Ascending aorta (tissue), 2 donors: Measurements from ENCODE around the gene ATP2A3. TPM values are rescaled to one million over a fixed set of nuclear protein-coding genes. Genes with fewer than 3 reads are reported as not detected.

ENCODE experiments used
- DNase-seq, 2 donors: peaks; one replicate each; pipeline ENCODE4 v3.0.0-alpha.2; 2019; ENCODE audit warnings: low spot score in 2 of 2
- H3K27ac ChIP-seq, 2 donors: fragments of 200-600 bp; sonication (generic); one replicate each; pipeline ENCODE4 v1.5.1; 2016 to 2017; ENCODE audit warnings: mild to moderate bottlenecking in 1 of 2
- H3K27me3 ChIP-seq: fragments of 200-600 bp; sonication (generic); one replicate; pipeline ENCODE4 v1.5.1; 2017
- H3K36me3 ChIP-seq, 2 donors: fragments of 200-600 bp; sonication (generic); one replicate each; pipeline ENCODE4 v1.5.1; 2016
- H3K4me1 ChIP-seq, 2 donors: fragments of 200-600 bp; sonication (generic); one replicate each; pipeline ENCODE4 v1.5.1; 2016 to 2017; ENCODE audit warnings: mild to moderate bottlenecking in 1 of 2
- H3K4me3 ChIP-seq, 2 donors: fragments of 200-600 bp; sonication (generic); one replicate each; pipeline ENCODE4 v1.5.1; 2016 to 2017; ENCODE audit warnings: mild to moderate bottlenecking in 1 of 2
- H3K9me3 ChIP-seq, 2 donors: fragments of 200-600 bp; sonication (generic); one replicate each; pipeline ENCODE4 v1.5.1; 2016
- intact Hi-C: fragments of 100-400 bp; cut with DNase I; formaldehyde crosslinking; loops from one replicate; pipeline ENCODE4 v1.15.1; 2023
- total RNA-seq: library from RNA; depleted of rRNA; stranded (reverse); fragments of >200 nt; gene quantifications from one replicate; pipeline ENCODE4 v1.1.0, GENCODE V29; 2016
- TF ChIP-seq, protein P1 (sequence below), 3 experiments: fragments of 200-600 bp in 2 of 3; fragments of 450-650 bp in 1 of 3; sonication (generic) in 2 of 3; IDR thresholded peaks; one replicate each; pipeline ENCODE4 v1.5.1; 2016 to 2019; ENCODE audit warnings: antibody characterized with exemption in 3 of 3, mild to moderate bottlenecking in 1 of 3, moderate library complexity in 1 of 3

The ATP2A3 gene
- total RNA-seq, 1 donor from 2014 or later: 27.2 TPM

DNA sequence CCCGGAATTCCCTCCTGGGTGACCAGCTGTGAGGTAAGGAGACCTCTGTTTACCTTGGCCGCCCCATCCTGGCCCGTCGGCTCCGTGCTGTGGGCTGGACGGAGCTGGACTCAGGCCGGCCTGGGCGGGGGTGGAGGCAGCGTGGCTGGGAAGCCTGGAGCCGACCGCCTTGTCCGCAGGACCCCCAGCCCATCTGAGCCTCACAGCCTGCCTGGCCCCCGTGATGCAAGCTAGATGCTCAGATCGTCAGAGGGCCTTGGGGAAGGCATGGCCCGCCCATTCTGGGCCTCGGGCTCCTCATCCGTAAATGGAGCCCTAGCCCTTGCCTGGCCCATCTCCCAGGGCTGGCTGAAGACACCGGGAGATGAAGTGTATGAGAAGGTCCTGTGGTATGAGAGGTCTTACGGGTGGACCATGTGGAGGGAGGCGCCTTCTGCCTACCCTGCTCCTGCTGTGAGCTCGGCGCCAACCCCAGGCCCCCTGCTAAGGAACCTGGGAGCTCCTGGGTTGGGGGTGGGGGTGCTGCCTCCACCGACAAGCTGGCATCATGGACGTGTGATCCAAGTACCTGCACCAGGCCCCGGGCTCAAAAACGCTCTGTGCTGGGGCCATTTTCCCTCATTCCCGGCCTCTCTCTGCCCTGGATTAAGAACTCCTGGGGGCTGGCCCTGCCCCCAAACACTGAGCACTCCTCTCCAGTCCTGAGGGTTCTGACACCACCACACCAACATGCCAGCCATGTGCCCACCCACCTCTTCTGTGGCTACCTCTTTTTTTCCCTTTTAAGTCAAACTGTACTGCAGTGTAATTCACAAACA is 42.5 kb downstream of the ATP2A3 start:
- Histone ChIP-seq H3K27ac (peak overlapping the region; percentile 67 to 76), H3K27me3 (no peaks in the 10 kb centered on the region), H3K4me3 (peak overlapping the region; percentile 31 to 44), H3K36me3 (no peaks in the 10 kb centered on the region), H3K9me3 (no peaks in the 10 kb centered on the region), H3K4me1 (peaks cover 13 to 19% of the 10 kb centered on the region in 2 donors)
- intact Hi-C loops: no loop called here
- TF ChIP-seq, protein P1, sequence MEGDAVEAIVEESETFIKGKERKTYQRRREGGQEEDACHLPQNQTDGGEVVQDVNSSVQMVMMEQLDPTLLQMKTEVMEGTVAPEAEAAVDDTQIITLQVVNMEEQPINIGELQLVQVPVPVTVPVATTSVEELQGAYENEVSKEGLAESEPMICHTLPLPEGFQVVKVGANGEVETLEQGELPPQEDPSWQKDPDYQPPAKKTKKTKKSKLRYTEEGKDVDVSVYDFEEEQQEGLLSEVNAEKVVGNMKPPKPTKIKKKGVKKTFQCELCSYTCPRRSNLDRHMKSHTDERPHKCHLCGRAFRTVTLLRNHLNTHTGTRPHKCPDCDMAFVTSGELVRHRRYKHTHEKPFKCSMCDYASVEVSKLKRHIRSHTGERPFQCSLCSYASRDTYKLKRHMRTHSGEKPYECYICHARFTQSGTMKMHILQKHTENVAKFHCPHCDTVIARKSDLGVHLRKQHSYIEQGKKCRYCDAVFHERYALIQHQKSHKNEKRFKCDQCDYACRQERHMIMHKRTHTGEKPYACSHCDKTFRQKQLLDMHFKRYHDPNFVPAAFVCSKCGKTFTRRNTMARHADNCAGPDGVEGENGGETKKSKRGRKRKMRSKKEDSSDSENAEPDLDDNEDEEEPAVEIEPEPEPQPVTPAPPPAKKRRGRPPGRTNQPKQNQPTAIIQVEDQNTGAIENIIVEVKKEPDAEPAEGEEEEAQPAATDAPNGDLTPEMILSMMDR (IDR thresholded peaks at IDR 0.05): no peak
- peak in 1 of 2 donors; percentile 82 for DNase-seq

DNA sequence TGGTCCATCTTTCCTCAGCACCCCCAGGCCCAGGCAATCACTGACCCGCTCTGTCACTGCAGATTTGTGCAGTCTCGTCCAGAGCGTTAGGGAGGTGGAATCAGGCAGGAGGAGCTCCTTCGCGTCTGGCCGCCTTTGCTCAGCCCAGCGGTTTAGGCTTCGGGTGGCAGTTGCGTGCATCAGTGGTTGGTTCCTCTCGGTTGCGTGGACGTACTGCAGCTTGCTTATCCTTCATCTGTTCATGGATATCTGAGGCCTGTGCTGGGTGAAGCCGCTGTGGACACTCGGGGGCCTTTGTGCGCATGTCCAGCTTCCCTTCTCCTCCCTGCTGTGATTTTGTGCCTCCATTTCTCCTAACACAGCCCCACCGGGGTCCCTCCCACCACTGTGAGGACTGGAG is 43.2 kb downstream of the ATP2A3 start:
- peak overlapping the region; percentile 67 to 76 for H3K27ac ChIP-seq
- H3K4me3 ChIP-seq: peak overlapping the region; percentile 31 to 44
- no peak for DNase-seq
- TF ChIP-seq, protein P1 (IDR thresholded peaks at IDR 0.05): no peak
- H3K9me3 ChIP-seq: no peaks in the 10 kb centered on the region
- peaks cover 13 to 23% of the 10 kb centered on the region in 2 donors for H3K4me1 ChIP-seq
- intact Hi-C loops: no loop called here
- H3K36me3 ChIP-seq: no peaks in the 10 kb centered on the region
- no peaks in the 10 kb centered on the region for H3K27me3 ChIP-seq

DNA sequence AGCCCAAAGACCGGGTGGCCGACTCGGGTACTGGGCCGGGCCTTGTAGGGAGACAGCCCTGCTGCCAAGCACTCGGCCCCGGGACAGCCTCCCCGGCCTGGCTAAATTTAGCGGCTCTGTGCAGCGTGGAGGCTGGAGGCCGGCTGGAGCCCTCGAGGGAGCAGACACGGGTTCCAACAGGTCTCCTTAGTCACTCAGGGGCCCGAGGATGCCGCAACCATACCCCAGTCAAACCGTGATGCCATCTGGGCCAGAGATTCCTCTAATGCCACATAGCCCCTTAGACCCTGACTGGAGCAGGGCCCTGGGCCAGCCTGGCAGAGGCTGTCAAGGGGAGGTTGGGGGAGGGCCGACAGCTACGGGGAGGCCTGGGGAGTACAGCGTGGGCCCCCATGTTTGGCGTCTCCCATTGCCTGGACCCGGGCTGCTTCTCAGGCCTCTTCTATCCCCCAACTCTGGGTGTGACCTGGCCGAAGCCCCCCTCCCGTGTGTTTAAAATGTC is 45.1 kb downstream of the ATP2A3 start:
- H3K4me1 ChIP-seq: peaks cover 13 to 23% of the 10 kb centered on the region in 2 donors
- DNase-seq: peak in 1 of 2 donors; percentile 81

DNA sequence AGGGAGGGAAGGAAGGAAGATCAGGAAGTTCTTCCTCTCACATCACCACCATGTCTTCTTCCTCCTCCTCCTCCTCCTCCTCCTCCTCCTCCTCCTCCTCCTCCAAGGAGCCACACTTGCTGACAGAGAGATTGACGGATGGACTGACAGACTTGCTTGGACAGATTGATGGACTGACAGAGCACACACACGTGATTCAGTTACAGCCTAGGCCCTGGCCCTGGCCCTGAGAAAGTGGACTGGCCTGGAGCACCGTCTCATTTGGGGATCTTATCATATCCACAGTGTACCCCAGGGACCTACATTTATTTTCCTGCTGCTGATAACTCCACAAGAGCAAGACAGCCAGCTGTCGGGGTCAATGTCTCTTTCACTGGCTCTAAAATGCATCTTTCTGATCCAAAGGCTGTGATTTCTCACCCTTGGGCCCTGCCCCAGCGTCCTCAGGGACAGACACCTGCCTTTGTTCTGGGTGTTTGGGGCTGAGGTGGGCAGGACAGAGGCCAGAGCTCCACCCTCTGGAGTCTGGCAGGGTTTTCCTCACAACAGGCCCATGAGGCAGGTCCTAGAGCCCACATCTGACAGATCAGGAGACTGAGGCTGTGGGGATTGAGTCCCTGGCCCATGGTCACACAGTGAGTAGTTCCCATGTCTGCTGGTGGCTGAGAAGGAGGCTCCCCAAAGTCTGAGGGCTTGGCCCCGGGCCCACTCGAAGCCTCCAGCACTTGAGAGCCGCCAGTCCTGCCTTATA is 45.7 kb downstream of the ATP2A3 start:
- Histone ChIP-seq H3K27me3 (no peaks in the 10 kb centered on the region), H3K4me3 (no peak overlapping the region), H3K4me1 (peaks cover 13 to 26% of the 10 kb centered on the region in 2 donors), H3K27ac (peak overlapping the region; percentile 77 to 88), H3K36me3 (no peaks in the 10 kb centered on the region), H3K9me3 (no peaks in the 10 kb centered on the region)
- TF ChIP-seq, protein P1 (IDR thresholded peaks at IDR 0.05): no peak
- no peak for DNase-seq
- intact Hi-C loops: no loop called here

More for the DNA sequence above, 45.1 kb downstream of the ATP2A3 start:
- H3K36me3 ChIP-seq: no peaks in the 10 kb centered on the region
- TF ChIP-seq, protein P1 (IDR thresholded peaks at IDR 0.05): no peak
- intact Hi-C loops: no loop called here
- peak overlapping the region; percentile 77 to 88 for H3K27ac ChIP-seq
- no peaks in the 10 kb centered on the region for H3K27me3 ChIP-seq
- H3K4me3 ChIP-seq: no peak overlapping the region
- H3K9me3 ChIP-seq: no peaks in the 10 kb centered on the region

DNA sequence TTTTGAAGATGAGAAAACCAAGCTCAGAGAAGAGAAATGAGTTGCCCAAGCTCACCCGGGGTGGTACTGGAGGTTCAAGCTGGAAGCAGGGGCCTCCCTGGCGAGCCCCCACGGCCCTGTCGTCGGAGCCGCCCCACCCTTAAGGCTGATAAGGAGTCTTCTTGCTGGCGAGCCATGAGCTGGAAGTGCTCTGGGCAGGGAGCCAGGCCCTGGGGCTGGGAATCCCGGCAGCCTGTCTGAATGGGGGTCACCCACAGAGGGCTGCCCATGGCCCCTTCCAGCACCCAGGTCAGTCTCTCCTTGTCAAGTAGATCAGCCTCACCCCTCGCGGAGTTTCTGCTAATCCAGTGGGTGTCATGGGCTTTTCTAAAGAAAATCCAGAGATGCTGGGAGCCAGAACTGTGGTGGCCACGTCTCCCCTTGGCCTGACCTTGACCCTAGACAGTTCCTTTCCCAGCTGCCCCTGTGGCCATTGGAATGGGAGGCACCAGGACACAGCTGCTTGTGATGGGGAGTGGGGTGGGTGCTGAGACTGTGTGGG is 46.8 kb downstream of the ATP2A3 start:
- peaks cover 13 to 26% of the 10 kb centered on the region in 2 donors for H3K4me1 ChIP-seq
- no peak for DNase-seq
- H3K27me3 ChIP-seq: no peaks in the 10 kb centered on the region
- H3K36me3 ChIP-seq: no peaks in the 10 kb centered on the region
- TF ChIP-seq, protein P1 (IDR thresholded peaks at IDR 0.05): no peak
- peak overlapping the region; percentile 50 to 88 for H3K27ac ChIP-seq
- H3K4me3 ChIP-seq: no peak overlapping the region
- intact Hi-C loops: loop anchor here (2.0 kb wide), 1 partner anchor 157 kb away; no protein-coding TSS in a partner anchor
- H3K9me3 ChIP-seq: no peaks in the 10 kb centered on the region
